Astrocyte of the spinal cord (primary cell): ENCODE measurements around the gene ZNF213.

ENCODE experiments used
- DNase-seq: peaks from one replicate; pipeline ENCODE4 v3.0.0; 2011; ENCODE audit warnings: low read depth, low spot score
- H3K4me3 ChIP-seq: 2 replicates; pipeline ENCODE4 v1.5.1; 2011; ENCODE audit warnings: low read depth, mild to moderate bottlenecking, low read length, moderate library complexity
- CTCF ChIP-seq: IDR thresholded peaks from 2 replicates; pipeline ENCODE4 v1.5.1; 2012; ENCODE audit warnings: low read depth, mild to moderate bottlenecking, low read length, inconsistent platforms
- in situ Hi-C: cut with HindIII; loops from 2 replicates; pipeline ENCODE4 v1.10.0; 2017; ENCODE audit warnings: low sequenced_read_pairs

The ZNF213 gene

GRCh38 chr16:3121851-3122467 is 12.9 kb upstream of the ZNF213 start:
- in situ Hi-C loops = no loop called here
- H3K4me3 ChIP-seq = no peak overlapping the region
- DNase-seq = no peak
- TF ChIP-seq CTCF = no peak

GRCh38 chr16:3122926-3123570 is 11.8 kb upstream of the ZNF213 start:
- H3K4me3 ChIP-seq = no peak overlapping the region
- DNase-seq = no peak
- in situ Hi-C loops = no loop called here
- TF ChIP-seq CTCF = no peak

DNA sequence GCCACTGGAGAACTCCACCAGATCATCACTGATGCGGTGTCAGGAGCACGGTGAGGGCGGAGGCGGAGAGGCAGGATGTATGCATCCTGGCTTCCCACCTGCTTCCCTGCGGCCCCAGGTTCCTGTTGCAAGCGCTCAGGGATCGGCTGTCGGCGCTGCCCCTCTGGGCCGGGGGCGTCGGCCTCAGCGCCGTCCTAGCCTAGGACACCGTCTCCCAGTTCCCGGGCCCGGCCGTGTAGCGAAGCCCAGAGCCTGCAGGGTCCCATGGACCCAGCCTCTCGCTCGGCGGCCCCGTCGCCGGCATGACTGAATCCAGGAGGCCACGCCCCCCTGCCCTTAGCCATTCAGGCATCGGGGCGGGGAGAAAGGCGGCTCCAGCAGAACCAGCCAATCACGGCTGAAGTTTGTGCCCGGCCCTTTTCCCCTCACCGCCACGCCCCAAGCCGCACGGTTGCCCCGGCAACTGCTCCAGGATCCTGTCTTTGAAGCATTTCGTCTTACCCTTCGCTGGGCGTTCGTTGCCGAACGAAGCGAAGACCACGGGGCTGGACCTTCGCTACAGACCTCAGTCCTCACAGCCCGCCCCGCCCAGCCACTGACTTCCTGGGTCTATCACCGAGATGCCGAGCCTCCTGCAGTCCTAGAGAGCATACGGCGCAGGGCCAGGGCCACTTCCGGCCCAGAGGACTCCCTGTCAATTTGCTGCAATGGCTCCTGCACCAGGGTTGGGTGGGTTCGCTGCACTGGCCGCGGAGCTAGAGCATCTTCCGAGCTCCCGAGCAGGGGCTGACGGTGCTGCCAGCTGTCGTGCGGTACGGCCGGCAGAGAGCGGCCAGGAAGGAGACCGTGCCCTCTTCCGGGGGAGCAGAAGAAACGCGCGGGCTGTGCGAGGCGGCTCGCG is 10.6 kb upstream of the ZNF213 start:
- TF ChIP-seq CTCF = peak; percentile 27
- in situ Hi-C loops = no loop called here
- DNase-seq = peak; percentile 95
- peak overlapping the region; percentile 77 for H3K4me3 ChIP-seq

DNA sequence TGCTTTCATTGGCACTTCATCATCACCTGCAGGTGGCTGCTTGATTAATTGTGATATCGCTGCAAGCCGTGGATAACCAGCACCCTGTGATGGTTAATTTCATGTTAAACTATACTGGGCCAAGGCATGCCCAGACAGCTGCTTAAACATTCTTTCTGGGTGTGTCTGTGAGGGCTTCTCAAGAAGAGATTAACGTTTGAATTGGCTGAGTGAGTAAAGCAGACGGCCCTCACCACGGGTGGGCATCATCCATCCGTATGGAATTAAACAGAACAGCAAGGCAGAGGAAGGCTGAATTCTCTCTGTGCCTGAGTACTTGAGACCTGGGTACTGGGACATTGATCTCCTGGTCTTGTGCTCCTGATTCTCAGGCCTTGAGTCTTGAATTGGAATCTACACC is 7.1 kb upstream of the ZNF213 start:
- in situ Hi-C loops = no loop called here

GRCh38 chr16:3129137-3130131 is 5.4 kb upstream of the ZNF213 start:
- peak; percentile 83 for DNase-seq
- peak; percentile 93 for TF ChIP-seq CTCF
- in situ Hi-C loops = no loop called here
- H3K4me3 ChIP-seq = peak overlapping the region; percentile 19

More for the DNA sequence above, 7.1 kb upstream of the ZNF213 start:
- no peak overlapping the region for H3K4me3 ChIP-seq
- DNase-seq = no peak
- no peak for TF ChIP-seq CTCF
